KMS-11 (cell line): ENCODE measurements around the gene CSMD2.

Experiments used
- H2AFZ ChIP-seq: fragments of 200-600 bp; sonication (generic); 2 replicates; pipeline ENCODE4 v1.6.1; 2016; ENCODE audit warnings: antibody characterized with exemption, mixed run types, low read depth
- H3K27ac ChIP-seq: fragments of 200-600 bp; sonication (generic); 2 replicates; pipeline ENCODE4 v1.6.1; 2016; ENCODE audit warnings: mild to moderate bottlenecking, mixed run types
- H3K27me3 ChIP-seq: fragments of 200-600 bp; sonication (generic); 2 replicates; pipeline ENCODE4 v1.6.1; 2017; ENCODE audit warnings: mild to moderate bottlenecking, low read depth, mixed run types, moderate library complexity; ENCODE audit not compliant: insufficient read depth
- H3K36me3 ChIP-seq: fragments of 200-600 bp; sonication (generic); 2 replicates; pipeline ENCODE4 v1.6.1; 2017; ENCODE audit warnings: mild to moderate bottlenecking, mixed run types; ENCODE audit not compliant: insufficient read depth
- H3K4me1 ChIP-seq: fragments of 200-600 bp; sonication (generic); 2 replicates; pipeline ENCODE4 v1.6.1; 2016; ENCODE audit warnings: mild to moderate bottlenecking, low read depth, mixed run types; ENCODE audit not compliant: poor library complexity, severe bottlenecking
- H3K4me2 ChIP-seq: fragments of 200-600 bp; sonication (generic); 2 replicates; pipeline ENCODE4 v1.7.0; 2016; ENCODE audit warnings: mild to moderate bottlenecking, mixed run types
- H3K4me3 ChIP-seq: fragments of 200-600 bp; sonication (generic); IDR thresholded peaks from 2 replicates; pipeline ENCODE4 v1.6.1; 2017; ENCODE audit warnings: low read depth, low read length, mixed read lengths; ENCODE audit not compliant: insufficient read depth
- H3K79me2 ChIP-seq: fragments of 200-600 bp; sonication (generic); 2 replicates; pipeline ENCODE4 v1.6.1; 2016; ENCODE audit warnings: low read depth, mixed run types; ENCODE audit not compliant: insufficient read depth
- H3K9ac ChIP-seq: fragments of 200-600 bp; sonication (generic); 2 replicates; pipeline ENCODE4 v1.6.1; 2016; ENCODE audit warnings: mild to moderate bottlenecking, mixed run types
- H4K20me1 ChIP-seq: fragments of 200-600 bp; sonication (generic); 2 replicates; pipeline ENCODE4 v1.6.1; 2016; ENCODE audit warnings: mild to moderate bottlenecking, mixed run types; ENCODE audit not compliant: insufficient read depth
- CTCF ChIP-seq: fragments of 200-600 bp; sonication (generic); conservative IDR thresholded peaks from 2 replicates; pipeline ENCODE4 v1.6.1; 2017; ENCODE audit warnings: low read depth, mild to moderate bottlenecking, antibody characterized with exemption, low read length, moderate library complexity, mixed read lengths

CSMD2 gene

GRCh38 chr1:33841494-33841893, 323.5 kb downstream of the CSMD2 start:
- Histone ChIP-seq H4K20me1 (no peaks in the 10 kb centered on the region), H3K9ac (no peak overlapping the region), H3K4me3 (no peak overlapping the region), H3K27ac (no peak overlapping the region), H3K4me1 (no peaks in the 10 kb centered on the region), H3K36me3 (no peaks in the 10 kb centered on the region), H3K79me2 (no peaks in the 10 kb centered on the region), H3K4me2 (no peak overlapping the region), H2AFZ (no peak overlapping the region), H3K27me3 (no peaks in the 10 kb centered on the region)
- no peak for TF ChIP-seq CTCF

- no peaks in the 10 kb centered on the region for H3K36me3 ChIP-seq
Observed at GRCh38 chr1:33837635-33838034, 327.4 kb downstream of the CSMD2 start.

GRCh38 chr1:33836911-33837310, 328.1 kb downstream of the CSMD2 start:
- no peaks in the 10 kb centered on the region for H4K20me1 ChIP-seq
- H3K79me2 ChIP-seq = no peaks in the 10 kb centered on the region
- H3K4me2 ChIP-seq = no peak overlapping the region
- H3K27ac ChIP-seq = no peak overlapping the region
- H3K4me1 ChIP-seq = no peaks in the 10 kb centered on the region
- H3K9ac ChIP-seq = no peak overlapping the region
- no peaks in the 10 kb centered on the region for H3K27me3 ChIP-seq
- no peak overlapping the region for H3K4me3 ChIP-seq
- H3K36me3 ChIP-seq = no peaks in the 10 kb centered on the region
- no peak overlapping the region for H2AFZ ChIP-seq
- no peak for TF ChIP-seq CTCF

More at GRCh38 chr1:33837635-33838034, 327.4 kb downstream of the CSMD2 start:
- Histone ChIP-seq H3K4me3 (no peak overlapping the region), H2AFZ (no peak overlapping the region), H3K79me2 (no peaks in the 10 kb centered on the region), H3K27ac (no peak overlapping the region), H3K4me2 (no peak overlapping the region), H3K4me1 (no peaks in the 10 kb centered on the region), H4K20me1 (no peaks in the 10 kb centered on the region), H3K27me3 (no peaks in the 10 kb centered on the region), H3K9ac (no peak overlapping the region)
- no peak for TF ChIP-seq CTCF

- Histone ChIP-seq H3K4me2 (no peak overlapping the region), H3K9ac (no peak overlapping the region), H3K4me1 (no peaks in the 10 kb centered on the region), H4K20me1 (no peaks in the 10 kb centered on the region), H2AFZ (no peak overlapping the region), H3K27ac (no peak overlapping the region), H3K4me3 (no peak overlapping the region), H3K27me3 (no peaks in the 10 kb centered on the region; the same call in 1 of the 2 replicates), H3K79me2 (no peaks in the 10 kb centered on the region), H3K36me3 (no peaks in the 10 kb centered on the region)
- TF ChIP-seq CTCF = no peak
Observed at GRCh38 chr1:33828654-33829053, 336.4 kb downstream of the CSMD2 start.
